OCI-LY1 (cell line): Measurements from ENCODE around the gene CDK10.

Experiments used
- H2AFZ ChIP-seq: fragments of 200-600 bp; sonication (generic), shearing (Covaris generic); 2 replicates; pipeline ENCODE4 v1.6.0; 2014; ENCODE audit warnings: antibody characterized with exemption, mild to moderate bottlenecking, low read length
- H3F3A ChIP-seq: fragments of 200-600 bp; sonication (generic), shearing (Covaris generic); 2 replicates; pipeline ENCODE4 v1.6.0; 2014; ENCODE audit warnings: mild to moderate bottlenecking, antibody characterized with exemption, low read length, moderate library complexity; ENCODE audit not compliant: insufficient read depth
- H3K27ac ChIP-seq: fragments of 200-600 bp; sonication (generic); 2 replicates; pipeline ENCODE4 v1.5.1; 2014; ENCODE audit warnings: low read length, mixed run types, mild to moderate bottlenecking, low read depth; ENCODE audit not compliant: poor library complexity, severe bottlenecking
- H3K27me3 ChIP-seq: fragments of 200-600 bp; sonication (generic); 2 replicates; pipeline ENCODE4 v1.6.0; 2014; ENCODE audit warnings: antibody characterized with exemption, mild to moderate bottlenecking, low read length, moderate library complexity; ENCODE audit not compliant: insufficient read depth
- H3K36me3 ChIP-seq: fragments of 200-600 bp; sonication (generic); 2 replicates; pipeline ENCODE4 v1.6.1; 2014; ENCODE audit warnings: mild to moderate bottlenecking, antibody characterized with exemption, low read length, moderate library complexity, mixed read lengths; ENCODE audit not compliant: insufficient read depth
- H3K4me1 ChIP-seq: fragments of 200-600 bp; sonication (generic); 2 replicates; pipeline ENCODE4 v1.5.1; 2014; ENCODE audit warnings: mild to moderate bottlenecking, low read length, moderate library complexity; ENCODE audit not compliant: insufficient read depth, severe bottlenecking
- H3K4me2 ChIP-seq: fragments of 200-600 bp; sonication (generic), shearing (Covaris generic); 2 replicates; pipeline ENCODE4 v1.6.1; 2014; ENCODE audit warnings: low read length
- H3K4me3 ChIP-seq: fragments of 200-600 bp; sonication (generic); 2 replicates; pipeline ENCODE4 v1.5.1; 2014; ENCODE audit warnings: low read length, low read depth, mild to moderate bottlenecking, mixed read lengths; ENCODE audit not compliant: poor library complexity, severe bottlenecking
- H3K79me2 ChIP-seq: fragments of 200-600 bp; shearing (Covaris generic); 2 replicates; pipeline ENCODE4 v1.6.1; 2016; ENCODE audit warnings: mixed run types, low read length, mixed read lengths; ENCODE audit not compliant: insufficient read depth
- H3K9ac ChIP-seq: fragments of 200-600 bp; sonication (generic), shearing (Covaris generic); 2 replicates; pipeline ENCODE4 v1.6.1; 2014; ENCODE audit warnings: mild to moderate bottlenecking, low read length, mixed read lengths
- H3K9me2 ChIP-seq: fragments of 200-600 bp; sonication (generic), shearing (Covaris generic); 2 replicates; pipeline ENCODE4 v1.6.1; 2014; ENCODE audit warnings: low read depth, mild to moderate bottlenecking, low read length, mixed read lengths
- H3K9me3 ChIP-seq: fragments of 200-600 bp; shearing (Covaris generic); 2 replicates; pipeline ENCODE4 v1.6.1; 2014; ENCODE audit warnings: low read length, mixed read lengths
- H4K20me1 ChIP-seq: fragments of 200-600 bp; sonication (generic), shearing (Covaris generic); 2 replicates; pipeline ENCODE4 v1.6.0; 2016; ENCODE audit warnings: mild to moderate bottlenecking, low read length; ENCODE audit not compliant: insufficient read depth
- CTCF ChIP-seq: fragments of 200-600 bp; sonication (generic), shearing (Covaris generic); IDR thresholded peaks from 2 replicates; pipeline ENCODE4 v1.5.1; 2017; ENCODE audit warnings: mild to moderate bottlenecking, antibody characterized with exemption, low read length, moderate library complexity, mixed read lengths
- EZH2 ChIP-seq: fragments of 200-600 bp; sonication (generic), shearing (Covaris generic); IDR thresholded peaks from 2 replicates; pipeline ENCODE4 v1.8.0; 2017; ENCODE audit warnings: borderline replicate concordance, mixed run types, mild to moderate bottlenecking, antibody characterized with exemption, low read length, moderate library complexity, mixed read lengths

CDK10 gene

GRCh38 chr16:89700100-89700648 lies 13.7 kb downstream of the CDK10 start:
- Histone ChIP-seq H3K9me2 (no peaks in the 10 kb centered on the region), H2AFZ (no peak overlapping the region), H3K4me1 (peaks cover 22% of the 10 kb centered on the region), H3K4me2 (peak overlapping the region; percentile 59), H3K79me2 (no peaks in the 10 kb centered on the region), H3K36me3 (peaks cover 17% of the 10 kb centered on the region), H4K20me1 (no peaks in the 10 kb centered on the region), H3F3A (no peaks in the 10 kb centered on the region), H3K4me3 (peak overlapping the region; percentile 67), H3K9me3 (no peaks in the 10 kb centered on the region), H3K27me3 (no peaks in the 10 kb centered on the region), H3K27ac (peak overlapping the region; percentile 16), H3K9ac (peak overlapping the region; percentile 70; the same call in 1 of the 2 replicates)
- TF ChIP-seq EZH2 (no peak), CTCF (peak; percentile 57)

- Histone ChIP-seq H2AFZ (no peak overlapping the region), H3F3A (no peaks in the 10 kb centered on the region), H3K9me3 (no peaks in the 10 kb centered on the region), H3K27me3 (no peaks in the 10 kb centered on the region), H3K27ac (peak overlapping the region; percentile 16), H3K4me2 (peak overlapping the region; percentile 59), H3K36me3 (peaks cover 10% of the 10 kb centered on the region; the same call in 1 of the 2 replicates), H3K4me1 (peaks cover 24% of the 10 kb centered on the region), H3K9ac (peak overlapping the region; percentile 70), H4K20me1 (no peaks in the 10 kb centered on the region), H3K9me2 (no peaks in the 10 kb centered on the region), H3K4me3 (peak overlapping the region; percentile 67), H3K79me2 (no peaks in the 10 kb centered on the region)
- TF ChIP-seq EZH2 (no peak), CTCF (peak; percentile 28; the same call in 1 of the 2 replicates)
Observed at GRCh38 chr16:89700649-89701424, 14.3 kb downstream of the CDK10 start.

GRCh38 chr16:89701425-89702406 lies 15.2 kb downstream of the CDK10 start, which contains the start of gene SPATA2L:
SPATA2L (minus strand) TSS chr16:89701705; CDS start chr16:89701232, 473 bp downstream.
- no peaks in the 10 kb centered on the region for H4K20me1 ChIP-seq
- H3K79me2 ChIP-seq: no peaks in the 10 kb centered on the region
- peaks cover 30% of the 10 kb centered on the region for H3K4me1 ChIP-seq
- no peak within 1 kb of the TSS for H2AFZ ChIP-seq
- no peaks in the 10 kb centered on the region for H3K27me3 ChIP-seq
- H3K4me3 ChIP-seq: peak within 1 kb of the TSS; percentile 67
- no peaks in the 10 kb centered on the region for H3K9me2 ChIP-seq
- no peaks in the 10 kb centered on the region for H3K9me3 ChIP-seq
- peak within 1 kb of the TSS; percentile 16 for H3K27ac ChIP-seq
- H3F3A ChIP-seq: no peaks in the 10 kb centered on the region
- peaks cover 6% of the 10 kb centered on the region; the same call in 1 of the 2 replicates for H3K36me3 ChIP-seq
- H3K9ac ChIP-seq: peak within 1 kb of the TSS; percentile 70
- H3K4me2 ChIP-seq: peak within 1 kb of the TSS; percentile 59
- TF ChIP-seq EZH2 (no peak), CTCF (no peak)
